CD4-positive, alpha-beta T cell (primary cell): ENCODE results near the gene TEKT5. TPM values are rescaled to one million over a fixed set of nuclear protein-coding genes. Genes with fewer than 3 reads are reported as not detected.

Experiments
- ATAC-seq: fragments of 200-7000 bp; cut with Tn5 transposase; one replicate; pipeline ENCODE4 v1.10.0; 2022; ENCODE audit warnings: mild to moderate bottlenecking; ENCODE audit not compliant: poor library complexity
- CTCF ChIA-PET: fragments of 350-600 bp; sonication (Branson Sonifier 250); formaldehyde crosslinking; loops from one replicate; lab custom pipeline; 2021; ENCODE audit warnings: antibody characterized with exemption, inconsistent platforms; lab: Charles Lee
- POLR2A ChIA-PET: fragments of 350-600 bp; sonication (Branson Sonifier 250); formaldehyde crosslinking; loops from one replicate; lab custom pipeline; 2021; ENCODE audit warnings: antibody characterized with exemption, inconsistent platforms; lab: Charles Lee
- DNase-seq, 14 experiments: peaks; one replicate each; pipeline ENCODE4 v3.0.0-alpha.2; 2013 to 2020; ENCODE audit warnings: mixed read lengths in 2 of 14
- H3K27ac ChIP-seq, 2 donors: one replicate each; pipeline versions ENCODE4 v1.5.1 to v1.7.0; 2013; ENCODE audit warnings: low read length in 2 of 2, low read depth in 1 of 2, mild to moderate bottlenecking in 1 of 2
- H3K27me3 ChIP-seq, 2 experiments: 1 replicate in 1 of 2; 2 replicates in 1 of 2; pipeline versions ENCODE4 v1.6.1 to v1.7.0; 2013; ENCODE audit warnings: low read length in 2 of 2, control low read depth in 1 of 2, mild to moderate bottlenecking in 1 of 2, moderate library complexity in 1 of 2; ENCODE audit not compliant: insufficient read depth in 2 of 2, control insufficient read depth in 1 of 2
- H3K36me3 ChIP-seq: one replicate; pipeline ENCODE4 v1.6.1; 2013; ENCODE audit warnings: low read length, control low read depth; ENCODE audit not compliant: insufficient read depth
- H3K4me1 ChIP-seq: one replicate; pipeline ENCODE4 v1.6.1; 2013; ENCODE audit warnings: low read length, control low read depth; ENCODE audit not compliant: insufficient read depth
- H3K4me3 ChIP-seq: one replicate; pipeline ENCODE4 v1.5.1; 2013; ENCODE audit warnings: mild to moderate bottlenecking, low read length, moderate library complexity
- H3K9me3 ChIP-seq, 2 experiments: 1 replicate in 1 of 2; 2 replicates in 1 of 2; pipeline versions ENCODE4 v1.6.1 to v1.7.0; 2013; ENCODE audit warnings: low read length in 2 of 2, mild to moderate bottlenecking in 2 of 2, control low read depth in 1 of 2, moderate library complexity in 1 of 2; ENCODE audit not compliant: control insufficient read depth in 1 of 2, insufficient read depth in 1 of 2
- H3K27ac Mint-ChIP-seq: one replicate; pipeline ENCODE4 v1.8.0; 2020; ENCODE audit warnings: mixed read lengths
- H3K27me3 Mint-ChIP-seq: one replicate; pipeline ENCODE4 v1.8.0; 2021; ENCODE audit warnings: mixed read lengths
- H3K36me3 Mint-ChIP-seq: one replicate; pipeline ENCODE4 v1.8.0; 2021; ENCODE audit warnings: low read depth, mixed read lengths
- H3K4me1 Mint-ChIP-seq: one replicate; pipeline ENCODE4 v1.8.0; 2021; ENCODE audit warnings: low read depth, mixed read lengths
- H3K4me3 Mint-ChIP-seq: one replicate; pipeline ENCODE4 v1.8.0; 2020; ENCODE audit warnings: mild to moderate bottlenecking, mixed read lengths
- H3K9me3 Mint-ChIP-seq: one replicate; pipeline ENCODE4 v1.8.0; 2020; ENCODE audit warnings: mixed read lengths
- CTCF ChIP-seq: fragments of 200-600 bp; IDR thresholded peaks from one replicate; pipeline ENCODE4 v1.8.0; 2022; ENCODE audit warnings: antibody characterized with exemption, mild to moderate bottlenecking
- intact Hi-C, 2 experiments: fragments of 100-400 bp; cut with DNase I in 1 of 2; cut with micrococcal nuclease in 1 of 2; formaldehyde crosslinking; loops; one replicate each; pipeline versions ENCODE4 v1.15.1 to v1.9.0; 2023 to 2025; cut with DNase I, micrococcal nuclease
- total RNA-seq, 174 experiments: library from RNA in 2 of 174; stranded (reverse) in 2 of 174; gene quantifications; one replicate each; pipeline ENCODE4 v1.2.3 and lab custom pipeline; 2021 to 2026

The TEKT5 gene
- total RNA-seq, 2 experiments from 2014 or later: not detected

DNA sequence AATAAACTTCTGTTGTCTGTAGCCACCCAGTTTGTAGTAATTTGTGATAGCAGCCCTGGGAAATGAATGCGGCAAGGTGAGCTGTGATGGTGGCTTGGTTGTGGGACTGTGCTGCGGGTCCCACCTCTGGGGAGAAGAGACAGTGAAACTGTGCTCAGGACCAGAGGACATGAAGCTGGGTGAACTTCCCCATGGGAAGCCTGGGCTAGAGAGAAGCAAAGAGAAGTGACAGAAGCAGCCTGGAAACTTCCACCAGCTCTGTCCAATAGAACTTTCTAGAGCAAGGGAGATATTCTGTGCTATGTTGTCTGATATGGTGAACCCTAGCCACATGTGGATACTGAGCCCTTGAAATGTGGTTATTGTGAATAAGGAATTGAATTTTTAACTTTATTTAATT is 62.8 kb downstream of the TEKT5 start:
- TF ChIP-seq CTCF: no peak
- ATAC-seq (no peak), DNase-seq (no peak)
- Mint-ChIP-seq H3K4me1 (no peaks in the 10 kb centered on the region), H3K36me3 (no peaks in the 10 kb centered on the region), H3K9me3 (no peaks in the 10 kb centered on the region), H3K27me3 (no peaks in the 10 kb centered on the region), H3K27ac (no peak overlapping the region), H3K4me3 (no peak overlapping the region)
- CTCF ChIA-PET: no interaction called here
- no peak overlapping the region for H3K27ac ChIP-seq
- H3K4me3 ChIP-seq: no peak overlapping the region
- H3K27me3 ChIP-seq: peaks cover 0 to 3% of the 10 kb centered on the region in 2 experiments
- POLR2A ChIA-PET: no interaction called here
- H3K4me1 ChIP-seq: no peaks in the 10 kb centered on the region
- H3K9me3 ChIP-seq: peaks cover 0 to 12% of the 10 kb centered on the region in 2 experiments
- no peaks in the 10 kb centered on the region for H3K36me3 ChIP-seq
- intact Hi-C loops: no loop called here

DNA sequence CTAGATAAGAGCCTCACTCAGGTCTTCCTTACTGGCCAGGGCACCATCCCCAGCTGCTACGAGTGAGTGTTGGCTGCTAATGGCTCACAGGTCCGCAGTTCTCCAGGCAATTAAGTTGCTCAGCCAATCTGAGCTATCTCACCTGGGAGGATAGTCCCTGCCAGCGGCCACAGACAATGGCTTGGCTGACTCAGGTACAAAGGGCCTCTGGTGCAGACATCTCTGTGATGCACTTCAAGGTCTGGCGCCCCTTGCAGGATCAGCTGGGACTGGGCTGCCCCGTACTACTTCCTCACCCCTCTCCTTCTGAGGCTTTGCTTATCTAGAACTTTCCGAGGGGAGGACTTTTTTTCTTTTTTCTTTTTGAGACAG is 65.2 kb downstream of the TEKT5 start:
- Mint-ChIP-seq H3K9me3 (no peaks in the 10 kb centered on the region), H3K36me3 (no peaks in the 10 kb centered on the region), H3K4me3 (no peak overlapping the region), H3K27ac (no peak overlapping the region), H3K4me1 (no peaks in the 10 kb centered on the region), H3K27me3 (no peaks in the 10 kb centered on the region)
- DNase-seq: no peak
- no peak for ATAC-seq
- intact Hi-C loops: no loop called here
- Histone ChIP-seq H3K27ac (no peak overlapping the region), H3K4me3 (no peak overlapping the region), H3K4me1 (no peaks in the 10 kb centered on the region), H3K36me3 (no peaks in the 10 kb centered on the region), H3K9me3 (peaks cover 0 to 5% of the 10 kb centered on the region in 2 experiments), H3K27me3 (peaks cover 0 to 3% of the 10 kb centered on the region in 2 experiments)
- ChIA-PET CTCF (no interaction called here), POLR2A (no interaction called here)
- TF ChIP-seq CTCF: no peak

- intact Hi-C loops: no loop called here
Measured at GRCh38 chr16:10625595-10626357, 69.0 kb downstream of the TEKT5 start.

More at GRCh38 chr16:10625595-10626357, 69.0 kb downstream of the TEKT5 start:
- Mint-ChIP-seq H3K36me3 (no peaks in the 10 kb centered on the region), H3K4me3 (no peak overlapping the region), H3K27ac (no peak overlapping the region), H3K9me3 (no peaks in the 10 kb centered on the region), H3K4me1 (no peaks in the 10 kb centered on the region), H3K27me3 (peaks cover 7% of the 10 kb centered on the region)
- POLR2A ChIA-PET: no interaction called here
- Histone ChIP-seq H3K27me3 (no peaks in the 10 kb centered on the region), H3K4me1 (no peaks in the 10 kb centered on the region), H3K4me3 (no peak overlapping the region), H3K9me3 (no peaks in the 10 kb centered on the region), H3K27ac (no peak overlapping the region), H3K36me3 (no peaks in the 10 kb centered on the region)
- peak in 2 of 14 experiments; percentile 22 to 27 for DNase-seq
- no peak for TF ChIP-seq CTCF
- no peak for ATAC-seq
- CTCF ChIA-PET: no interaction called here
